HepG2 (cell line): ENCODE data around the gene PFKFB2. TPM values are rescaled to one million over a fixed set of nuclear protein-coding genes. Genes with fewer than 3 reads are reported as not detected.

Experiments used
- HDAC6 ChIP-seq: fragments of 200-600 bp; sonication (generic); IDR thresholded peaks from 2 replicates; pipeline ENCODE4 v1.7.0; 2017; ENCODE audit warnings: mild to moderate bottlenecking, antibody characterized with exemption, low read length, low read depth
- ISX ChIP-seq: sonication (generic); formaldehyde crosslinking; conservative IDR thresholded peaks from 2 replicates; pipeline ENCODE4 v1.5.0; 2020; ENCODE audit warnings: missing genetic modification reagents
- MTA1 ChIP-seq: sonication (generic); formaldehyde crosslinking; IDR thresholded peaks from 2 replicates; pipeline ENCODE4 v1.4.0; 2020; ENCODE audit warnings: missing genetic modification reagents, mild to moderate bottlenecking, borderline replicate concordance
- NPAS2 ChIP-seq: sonication (generic); formaldehyde crosslinking; IDR thresholded peaks from 2 replicates; pipeline ENCODE4 v1.8.0; 2022; ENCODE audit warnings: mild to moderate bottlenecking, missing genetic modification reagents, borderline replicate concordance
- RAD21 ChIP-seq: fragments of 450-650 bp; formaldehyde crosslinking; IDR thresholded peaks from 2 replicates; pipeline ENCODE4 v1.5.0; 2020; ENCODE audit warnings: mild to moderate bottlenecking
- RXRB ChIP-seq: IDR thresholded peaks from 2 replicates; pipeline ENCODE4 v1.6.1; 2016; ENCODE audit warnings: borderline replicate concordance, missing genetic modification reagents, missing compliant biosample characterization
- SMYD3 ChIP-seq: sonication (generic); formaldehyde crosslinking; IDR thresholded peaks from 2 replicates; pipeline ENCODE4 v1.8.1; 2023; ENCODE audit warnings: mild to moderate bottlenecking, missing genetic modification reagents
- TBL1XR1 ChIP-seq: fragments of 150-350 bp; IDR thresholded peaks from 2 replicates; pipeline ENCODE4 v1.6.1; 2014; ENCODE audit warnings: borderline replicate concordance, low read length; ENCODE audit not compliant: partially characterized antibody
- TCF7L2 ChIP-seq: IDR thresholded peaks from 2 replicates; pipeline ENCODE4 v1.6.1; 2011; ENCODE audit warnings: mild to moderate bottlenecking, low read depth, low read length, moderate library complexity
- THAP11 ChIP-seq: IDR thresholded peaks from 2 replicates; pipeline ENCODE4 v1.6.1; 2016; ENCODE audit warnings: missing biosample characterization, missing genetic modification reagents
- ZFYVE20 ChIP-seq: sonication (generic); formaldehyde crosslinking; IDR thresholded peaks from 2 replicates; pipeline ENCODE4 v1.8.0; 2023; ENCODE audit warnings: low read depth, mild to moderate bottlenecking, moderate library complexity, missing genetic modification reagents, borderline replicate concordance
- ZNF138 ChIP-seq: sonication (generic); formaldehyde crosslinking; IDR thresholded peaks from 2 replicates; pipeline ENCODE4 v1.5.0; 2020; ENCODE audit warnings: mild to moderate bottlenecking, low read depth, missing genetic modification reagents
- ZNF326 ChIP-seq: sonication (generic); formaldehyde crosslinking; IDR thresholded peaks from 2 replicates; pipeline ENCODE4 v1.4.0; 2020; ENCODE audit warnings: missing genetic modification reagents, borderline replicate concordance
- ZNF383 ChIP-seq: sonication (generic); formaldehyde crosslinking; IDR thresholded peaks from 2 replicates; pipeline ENCODE4 v1.4.0; 2020; ENCODE audit warnings: missing genetic modification reagents, mild to moderate bottlenecking, borderline replicate concordance
- ZNF468 ChIP-seq: sonication (generic); formaldehyde crosslinking; IDR thresholded peaks from 2 replicates; pipeline ENCODE4 v1.8.0; 2022; ENCODE audit warnings: mild to moderate bottlenecking, moderate library complexity, missing genetic modification reagents
- ZNF501 ChIP-seq: sonication (generic); formaldehyde crosslinking; IDR thresholded peaks from 2 replicates; pipeline ENCODE4 v1.5.1; 2020; ENCODE audit warnings: mild to moderate bottlenecking, moderate library complexity, missing genetic modification reagents
- ZNF562 ChIP-seq: sonication (generic); formaldehyde crosslinking; IDR thresholded peaks from 2 replicates; pipeline ENCODE4 v1.8.0; 2022; ENCODE audit warnings: missing genetic modification reagents, borderline replicate concordance
- ZNF619 ChIP-seq: sonication (generic); formaldehyde crosslinking; IDR thresholded peaks from 2 replicates; pipeline ENCODE4 v1.4.0; 2020; ENCODE audit warnings: mild to moderate bottlenecking, missing genetic modification reagents
- ZNF850 ChIP-seq: sonication (generic); formaldehyde crosslinking; conservative IDR thresholded peaks from 2 replicates; pipeline ENCODE4 v1.9.0; 2021; ENCODE audit warnings: mild to moderate bottlenecking, missing genetic modification reagents
- ZSCAN20 ChIP-seq: sonication (generic); formaldehyde crosslinking; IDR thresholded peaks from 2 replicates; pipeline ENCODE4 v1.4.0; 2020; ENCODE audit warnings: missing genetic modification reagents, mild to moderate bottlenecking, borderline replicate concordance
- polyA plus RNA-seq, 8 experiments: library from polyadenylated mRNA; depleted of rRNA in 3 of 8; stranded (reverse) in 7 of 8; unstranded in 1 of 8; fragments of >200 nt; fragmentation: Illumina TruSeq in 4 of 8; extraction: Trizol in 4 of 8; gene quantifications; 2 replicates each; pipeline versions ENCODE4 v1.2.1 to v1.2.3, GENCODE V29; 2011 to 2016; ENCODE audit warnings: low read depth in 4 of 8, missing spikeins in 1 of 8, mixed read lengths in 1 of 8; ENCODE audit not compliant: insufficient read depth in 1 of 8
- total RNA-seq, 5 experiments: library from RNA; depleted of rRNA; stranded (reverse); fragments of >200 nt; fragmentation: Illumina TruSeq; extraction: Trizol; gene quantifications; 2 replicates each; pipeline ENCODE4 v1.2.3, GENCODE V29; 2016; ENCODE audit warnings: low read depth in 1 of 5
- TF ChIP-seq, protein P1 (sequence below), 2 experiments: sonication (generic) in 1 of 2; formaldehyde crosslinking in 1 of 2; IDR thresholded peaks; 2 replicates each; pipeline versions ENCODE4 v1.4.0 to v1.6.1; 2016 to 2020; ENCODE audit warnings: borderline replicate concordance in 1 of 2, low read depth in 1 of 2, mild to moderate bottlenecking in 1 of 2, missing genetic modification reagents in 1 of 2
- TF ChIP-seq, protein P2 (sequence below): sonication (generic); formaldehyde crosslinking; IDR thresholded peaks from 2 replicates; pipeline ENCODE4 v1.4.0; 2020; ENCODE audit warnings: missing genetic modification reagents

PFKFB2 gene
- total and polyA plus RNA-seq, 2 of the 13 experiments (the other 11 are each of a cell fraction or from before 2014, with no cell fraction given): 4.6 to 10.6 TPM

DNA sequence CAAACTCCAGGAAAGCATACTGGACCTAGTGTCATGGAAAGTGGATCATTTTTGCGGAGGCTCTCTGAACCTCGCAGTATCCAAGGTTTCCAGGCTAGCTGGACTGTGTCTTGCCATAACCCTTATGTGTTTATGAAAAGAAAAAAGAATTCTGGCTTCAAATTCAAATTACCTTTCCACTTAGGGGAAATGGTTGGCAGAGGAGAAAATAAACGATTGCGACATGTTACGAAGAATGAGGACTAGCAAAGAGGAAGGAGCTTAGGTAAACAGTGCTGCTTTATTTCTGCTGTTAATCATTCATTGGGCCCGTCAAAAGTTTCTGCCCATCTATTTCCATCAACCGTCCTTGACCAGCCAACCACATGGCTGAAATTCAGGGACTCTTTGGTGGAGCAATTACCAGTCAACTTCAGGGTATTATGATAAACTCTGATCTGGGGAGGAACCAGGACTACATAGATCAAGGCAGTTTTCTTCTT lies 50.9 kb downstream of the PFKFB2 start, which contains the start of gene C4BPA (continued):
- TF ChIP-seq, protein P1, sequence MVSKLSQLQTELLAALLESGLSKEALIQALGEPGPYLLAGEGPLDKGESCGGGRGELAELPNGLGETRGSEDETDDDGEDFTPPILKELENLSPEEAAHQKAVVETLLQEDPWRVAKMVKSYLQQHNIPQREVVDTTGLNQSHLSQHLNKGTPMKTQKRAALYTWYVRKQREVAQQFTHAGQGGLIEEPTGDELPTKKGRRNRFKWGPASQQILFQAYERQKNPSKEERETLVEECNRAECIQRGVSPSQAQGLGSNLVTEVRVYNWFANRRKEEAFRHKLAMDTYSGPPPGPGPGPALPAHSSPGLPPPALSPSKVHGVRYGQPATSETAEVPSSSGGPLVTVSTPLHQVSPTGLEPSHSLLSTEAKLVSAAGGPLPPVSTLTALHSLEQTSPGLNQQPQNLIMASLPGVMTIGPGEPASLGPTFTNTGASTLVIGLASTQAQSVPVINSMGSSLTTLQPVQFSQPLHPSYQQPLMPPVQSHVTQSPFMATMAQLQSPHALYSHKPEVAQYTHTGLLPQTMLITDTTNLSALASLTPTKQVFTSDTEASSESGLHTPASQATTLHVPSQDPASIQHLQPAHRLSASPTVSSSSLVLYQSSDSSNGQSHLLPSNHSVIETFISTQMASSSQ (IDR thresholded peaks at IDR 0.05; ENCODE audit: low read depth): peak; percentile 89
- TF ChIP-seq, protein P1 (CRISPR knock-in tag; IDR thresholded peaks at IDR 0.05; ENCODE audit: borderline replicate concordance): peak; percentile 92; the same call in 1 of the 2 replicates
- no peak for TF ChIP-seq ZNF850
- no peak for TF ChIP-seq MTA1
- TF ChIP-seq NPAS2 (CRISPR knock-in tag): no peak
- no peak for TF ChIP-seq ZNF562
- TF ChIP-seq ZFYVE20: no peak
- TF ChIP-seq, protein P2, sequence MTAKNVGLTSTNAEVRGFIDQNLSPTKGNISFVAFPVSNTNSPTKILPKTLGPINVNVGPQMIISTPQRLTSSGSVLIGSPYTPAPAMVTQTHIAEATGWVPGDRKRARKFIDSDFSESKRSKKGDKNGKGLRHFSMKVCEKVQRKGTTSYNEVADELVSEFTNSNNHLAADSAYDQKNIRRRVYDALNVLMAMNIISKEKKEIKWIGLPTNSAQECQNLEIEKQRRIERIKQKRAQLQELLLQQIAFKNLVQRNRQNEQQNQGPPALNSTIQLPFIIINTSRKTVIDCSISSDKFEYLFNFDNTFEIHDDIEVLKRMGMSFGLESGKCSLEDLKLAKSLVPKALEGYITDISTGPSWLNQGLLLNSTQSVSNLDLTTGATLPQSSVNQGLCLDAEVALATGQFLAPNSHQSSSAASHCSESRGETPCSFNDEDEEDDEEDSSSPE (CRISPR knock-in tag): peak; percentile 31; the same call in 1 of the 2 replicates
- no peak for TF ChIP-seq ZNF468 (CRISPR knock-in tag)
- TF ChIP-seq RXRB: peak; percentile 65
- TF ChIP-seq ZNF501: no peak
- TF ChIP-seq THAP11: peak; percentile 67
- no peak for TF ChIP-seq RAD21 (CRISPR knock-in tag)
- TF ChIP-seq ZNF326 (CRISPR knock-in tag): no peak
- no peak for TF ChIP-seq TCF7L2
- TF ChIP-seq SMYD3 (CRISPR knock-in tag): no peak
- no peak for TF ChIP-seq ZNF138 (CRISPR knock-in tag)
- TF ChIP-seq ZSCAN20 (CRISPR knock-in tag): no peak
- no peak for TF ChIP-seq HDAC6
- no peak for TF ChIP-seq ZNF383 (CRISPR knock-in tag)
- TF ChIP-seq TBL1XR1: no peak
- no peak for TF ChIP-seq ISX (CRISPR knock-in tag)
- no peak for TF ChIP-seq ZNF619 (CRISPR knock-in tag)
